PC-3 (cell line): ENCODE data around the gene CCNL1.

Source experiments
- CTCF ChIP-seq: fragments of 300-600 bp; sonication (generic); conservative IDR thresholded peaks from 2 replicates; pipeline ENCODE4 v1.5.1; 2017; ENCODE audit warnings: antibody characterized with exemption, low read depth, mild to moderate bottlenecking, low read length
- EZH2 ChIP-seq: fragments of 300-600 bp; sonication (generic); IDR thresholded peaks from one replicate; pipeline ENCODE4 v1.6.1; 2017; ENCODE audit warnings: antibody characterized with exemption, mild to moderate bottlenecking, low read length; ENCODE audit not compliant: unreplicated experiment
- EZH2phosphoT487 ChIP-seq: fragments of 300-600 bp; sonication (generic); IDR thresholded peaks from 2 replicates; pipeline ENCODE4 v1.6.1; 2018; ENCODE audit warnings: mild to moderate bottlenecking, antibody characterized with exemption, low read length, borderline replicate concordance

- TF ChIP-seq CTCF (no peak), EZH2 (no peak), EZH2phosphoT487 (no peak)
Measured at GRCh38 chr3:157139938-157140534, 19.9 kb downstream of the CCNL1 start.
